Eye (tissue), 1 donor: ENCODE results near the gene SDC1.

Experiments used
- DNase-seq: peaks from one replicate; pipeline ENCODE4 v3.0.0-alpha.2; 2015

The SDC1 gene

GRCh38 chr2:20213651-20214565, 11.0 kb downstream of the SDC1 start:
- DNase-seq = no peak

DNA sequence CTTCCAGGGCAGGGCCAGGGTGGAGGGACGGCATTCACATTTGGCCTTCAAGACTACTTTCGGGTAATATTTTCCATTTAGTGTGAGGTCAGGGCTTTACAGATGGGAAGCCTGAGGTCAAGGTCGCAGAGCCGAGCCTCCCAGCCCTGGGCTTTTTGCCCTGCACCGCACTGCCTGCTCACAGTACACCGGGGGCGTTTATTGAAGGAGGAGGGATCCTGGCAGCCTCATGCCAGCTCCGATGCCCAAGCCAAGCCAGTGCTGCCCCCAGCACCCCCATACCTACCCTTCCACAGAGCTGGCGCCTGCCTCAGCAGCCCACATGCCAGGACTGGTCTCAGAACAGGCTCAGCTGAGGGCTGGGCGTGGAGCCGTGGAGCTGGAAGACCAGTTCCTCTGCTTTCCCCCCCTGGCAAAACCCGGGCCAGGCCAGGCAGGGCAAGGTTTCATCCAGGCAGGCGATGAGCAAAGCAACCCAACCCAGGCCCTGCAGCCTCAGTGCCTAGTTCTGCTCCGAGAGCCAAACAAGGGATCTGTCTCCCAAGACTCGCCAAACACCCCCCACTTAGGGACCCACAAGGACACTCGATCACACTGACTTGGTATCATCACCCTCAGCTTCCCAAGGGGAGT, 11.9 kb downstream of the SDC1 start:
- no peak for DNase-seq

DNA sequence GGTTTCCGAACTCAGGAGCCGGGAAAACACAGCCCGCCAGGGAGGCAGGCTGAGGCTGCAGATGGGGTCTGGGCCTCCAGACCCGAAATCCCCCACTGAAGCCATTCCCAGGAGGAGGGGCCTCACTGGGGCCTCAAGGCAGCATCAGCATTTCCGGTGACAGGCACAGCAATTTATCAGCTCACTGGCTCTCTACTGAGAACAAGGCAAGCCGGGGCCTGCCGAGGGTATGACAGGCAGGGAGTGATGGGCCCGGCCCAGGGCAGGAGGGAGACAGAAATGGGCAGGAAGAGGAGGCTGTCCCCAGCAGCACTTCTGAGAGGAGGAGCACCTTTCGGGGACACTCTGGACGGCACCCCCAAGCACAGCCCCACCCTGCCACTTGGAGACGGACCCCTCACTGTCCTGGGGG, 12.5 kb downstream of the SDC1 start:
- peak; percentile 80 for DNase-seq

DNA sequence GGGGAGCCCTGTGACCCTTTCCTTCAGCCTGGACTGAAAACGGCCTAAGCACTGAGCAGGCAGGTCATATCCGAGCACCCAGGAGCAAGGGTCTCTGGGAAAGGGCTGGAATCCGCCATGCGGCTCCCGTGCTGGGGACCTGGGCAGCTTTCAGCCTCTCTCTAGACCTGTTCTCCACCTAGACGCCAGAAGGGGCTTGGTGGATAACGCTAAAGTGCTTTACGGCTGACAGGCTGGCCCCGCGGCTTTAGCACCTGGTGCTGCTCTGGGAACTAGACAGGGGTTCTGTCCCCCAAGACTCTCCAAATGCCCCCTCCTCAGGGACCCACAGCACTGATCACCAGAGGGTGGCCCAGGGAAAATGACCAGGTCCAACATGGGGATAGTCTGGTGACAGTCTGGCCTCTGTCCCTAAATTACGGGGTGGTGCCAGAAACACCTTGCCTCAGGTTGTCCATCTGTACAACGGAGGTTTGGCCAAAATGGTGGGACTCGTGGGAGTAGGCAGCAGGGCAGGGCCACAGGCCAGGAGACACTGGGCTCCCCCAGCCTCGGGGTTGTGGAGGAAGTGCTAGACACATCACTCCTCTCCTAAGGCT, 13.0 kb downstream of the SDC1 start:
- DNase-seq = peak; percentile 44

DNA sequence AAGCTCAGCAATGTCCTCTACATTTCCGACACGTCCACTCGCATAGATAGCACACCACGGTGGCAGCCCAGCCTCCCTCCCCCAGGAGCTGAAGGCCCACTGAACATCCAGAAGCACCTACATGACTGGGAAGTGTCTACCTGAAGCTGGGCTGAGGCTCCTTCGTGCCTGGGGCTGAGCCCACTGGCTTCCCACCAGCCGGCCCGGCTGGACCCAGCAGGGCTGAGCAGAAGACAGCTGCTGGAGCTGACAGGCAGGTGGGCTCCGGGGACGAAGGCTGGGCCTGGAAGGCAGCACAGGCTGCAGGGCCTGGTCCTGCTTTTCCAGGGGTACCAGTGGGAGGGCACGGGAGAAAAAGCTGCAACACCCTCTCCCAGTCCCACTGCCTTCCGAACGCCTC, 13.5 kb downstream of the SDC1 start:
- no peak for DNase-seq

DNA sequence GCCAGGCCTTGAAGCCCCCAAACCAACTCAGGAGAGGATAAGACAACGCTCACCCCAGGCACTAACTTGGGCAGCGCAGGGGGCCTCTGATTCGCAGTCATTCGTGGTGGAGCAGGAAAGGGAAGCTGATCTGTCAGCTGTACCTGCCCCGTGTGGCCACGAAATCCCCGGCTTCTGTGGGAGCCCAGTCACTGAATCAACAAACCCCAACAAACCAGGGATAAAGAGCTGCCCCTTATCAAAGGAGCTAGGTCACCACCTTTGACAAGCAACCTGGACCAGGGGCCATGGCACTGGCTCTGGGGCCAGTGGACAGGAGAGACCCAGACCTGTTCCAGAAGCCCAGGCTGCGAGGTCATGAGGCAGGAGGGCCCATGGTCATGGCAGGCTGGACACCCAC, 14.5 kb downstream of the SDC1 start:
- no peak for DNase-seq

- DNase-seq = no peak
These were observed 15.4 kb downstream of the SDC1 start for GRCh38 chr2:20209373-20210109.

- DNase-seq = no peak
These were observed 16.5 kb downstream of the SDC1 start for GRCh38 chr2:20208476-20208859.

- DNase-seq = no peak
These were observed 17.9 kb downstream of the SDC1 start for GRCh38 chr2:20207051-20207450.

GRCh38 chr2:20205915-20206524, 18.9 kb downstream of the SDC1 start:
- DNase-seq = no peak

DNA sequence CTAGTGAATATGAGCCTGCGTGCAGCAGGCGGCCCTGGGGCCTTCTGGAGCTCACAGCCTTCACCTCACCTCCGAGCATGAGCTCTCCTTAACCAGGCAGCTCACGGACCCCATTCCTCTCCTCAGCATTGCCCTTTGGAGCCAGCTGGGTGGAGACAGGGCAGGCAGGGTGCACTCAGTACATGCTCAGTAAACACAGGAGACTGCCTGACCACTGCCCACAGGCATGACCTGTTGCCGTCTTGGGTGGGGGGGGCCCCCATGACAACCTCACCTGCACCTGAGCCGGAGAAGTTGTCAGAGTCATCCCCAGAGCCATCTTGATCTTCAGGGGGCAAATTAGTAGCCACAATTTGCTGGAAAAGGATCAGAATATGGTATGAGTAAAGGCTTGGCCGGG, 19.9 kb downstream of the SDC1 start:
- no peak for DNase-seq

GRCh38 chr2:20203521-20204225, 21.3 kb downstream of the SDC1 start:
- no peak for DNase-seq

GRCh38 chr2:20203072-20203471, 21.9 kb downstream of the SDC1 start:
- DNase-seq = no peak

DNA sequence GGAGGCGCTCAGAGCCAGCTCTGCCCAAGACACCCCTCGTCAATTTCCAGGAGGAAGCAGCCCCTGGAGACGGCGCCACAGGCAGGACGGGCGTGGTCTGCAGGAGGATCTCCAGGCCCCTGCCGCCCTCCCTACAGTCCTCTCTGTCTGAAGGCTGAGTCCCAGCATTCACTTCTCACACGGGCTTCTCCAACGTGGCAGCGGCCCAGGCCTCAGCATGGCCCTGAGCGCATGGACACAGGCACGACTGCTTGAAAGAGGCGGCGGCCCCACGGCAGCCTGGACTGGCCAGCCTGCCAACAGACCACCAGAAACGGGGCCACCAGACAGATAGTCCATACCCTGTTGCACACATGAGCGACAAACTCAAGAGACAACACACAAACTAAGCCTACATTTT, 23.3 kb downstream of the SDC1 start:
- no peak for DNase-seq

GRCh38 chr2:20200697-20201555, 24.0 kb downstream of the SDC1 start:
- no peak for DNase-seq

- DNase-seq = no peak
These were observed 25.2 kb downstream of the SDC1 start for GRCh38 chr2:20199633-20200270.

DNA sequence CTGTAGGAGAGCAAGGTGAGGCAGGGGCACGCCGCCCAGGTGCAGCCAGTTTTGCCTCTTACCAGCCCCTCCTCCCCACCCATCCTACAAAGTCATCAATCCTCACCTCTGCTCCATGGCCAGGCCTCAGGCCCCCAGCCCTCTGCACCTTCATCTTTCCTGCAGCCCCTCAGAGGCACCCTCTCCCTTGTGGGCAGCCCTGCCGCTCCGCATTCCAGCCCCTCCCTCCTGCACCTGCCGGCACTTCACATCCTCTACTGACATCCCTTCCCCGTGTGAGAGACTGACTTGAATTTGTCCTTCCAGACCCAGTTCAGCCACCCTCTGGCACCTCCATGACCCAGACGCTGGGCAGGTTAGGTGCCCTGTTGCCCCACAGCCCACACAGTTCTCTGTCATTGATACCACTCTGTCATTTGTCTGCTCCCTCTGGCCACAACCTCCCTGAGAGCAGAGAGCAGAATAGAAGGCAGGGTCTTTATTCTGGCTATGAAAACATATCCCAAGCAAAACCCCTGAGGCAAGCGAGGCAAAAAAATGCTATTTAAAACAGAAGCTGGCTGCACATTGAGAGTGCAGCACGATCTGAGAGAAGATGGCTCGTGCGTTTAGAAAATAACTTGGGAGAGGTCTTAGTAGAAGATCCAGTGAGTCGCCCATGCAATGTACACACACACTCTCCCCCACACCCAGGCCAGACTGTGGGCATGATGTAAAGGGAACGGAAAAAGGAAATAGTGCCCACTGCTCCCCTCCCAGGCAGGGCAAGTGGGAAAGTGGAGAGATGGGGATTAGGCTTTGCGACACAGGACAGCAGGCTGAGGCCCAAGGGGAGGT, 25.9 kb downstream of the SDC1 start:
- DNase-seq = no peak

- DNase-seq = no peak
These were observed 26.9 kb downstream of the SDC1 start for GRCh38 chr2:20198001-20198400.

GRCh38 chr2:20197192-20197591, 27.7 kb downstream of the SDC1 start:
- no peak for DNase-seq
